ENCODE data around the gene LAMA3. TPM values are rescaled to one million over a fixed set of nuclear protein-coding genes. Genes with fewer than 3 reads are reported as not detected.
A peak's percentile ranks its signal among the peaks of the same experiment; 100 is the strongest.

Gene LAMA3
- total and polyA plus RNA-seq, 2 of the 13 experiments (the other 11 are each of a cell fraction or from before 2014, with no cell fraction given) = 0.45 to 2.2 TPM

DNA sequence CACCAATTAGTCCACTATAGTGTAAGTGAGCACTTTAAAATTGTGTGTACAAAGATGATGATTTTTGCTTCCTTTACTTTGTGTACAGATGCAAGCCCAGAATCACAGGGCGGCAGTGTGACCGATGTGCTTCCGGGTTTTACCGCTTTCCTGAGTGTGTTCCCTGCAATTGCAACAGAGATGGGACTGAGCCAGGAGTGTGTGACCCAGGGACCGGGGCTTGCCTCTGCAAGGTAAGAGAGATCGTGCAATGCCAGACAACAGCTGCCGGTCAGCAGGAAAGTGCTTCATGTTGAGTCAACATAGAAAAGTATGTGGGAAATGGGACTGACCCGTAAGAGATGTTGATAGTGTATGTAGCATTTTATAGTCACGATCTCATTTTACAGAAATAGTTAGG lies 168.5 kb downstream of the LAMA3 start (continued):
- TF ChIP-seq GABPB1 (CRISPR knock-in tag; IDR thresholded peaks at IDR 0.05) (peak; percentile 35; the same call in 1 of the 2 replicates), SKI (IDR thresholded peaks at IDR 0.05; ENCODE audit: partially characterized antibody) (peak; percentile 27)
- TF ChIP-seq, protein P1, sequence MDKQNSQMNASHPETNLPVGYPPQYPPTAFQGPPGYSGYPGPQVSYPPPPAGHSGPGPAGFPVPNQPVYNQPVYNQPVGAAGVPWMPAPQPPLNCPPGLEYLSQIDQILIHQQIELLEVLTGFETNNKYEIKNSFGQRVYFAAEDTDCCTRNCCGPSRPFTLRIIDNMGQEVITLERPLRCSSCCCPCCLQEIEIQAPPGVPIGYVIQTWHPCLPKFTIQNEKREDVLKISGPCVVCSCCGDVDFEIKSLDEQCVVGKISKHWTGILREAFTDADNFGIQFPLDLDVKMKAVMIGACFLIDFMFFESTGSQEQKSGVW (CRISPR knock-in tag; IDR thresholded peaks at IDR 0.05; ENCODE audit: borderline replicate concordance) = no peak

DNA sequence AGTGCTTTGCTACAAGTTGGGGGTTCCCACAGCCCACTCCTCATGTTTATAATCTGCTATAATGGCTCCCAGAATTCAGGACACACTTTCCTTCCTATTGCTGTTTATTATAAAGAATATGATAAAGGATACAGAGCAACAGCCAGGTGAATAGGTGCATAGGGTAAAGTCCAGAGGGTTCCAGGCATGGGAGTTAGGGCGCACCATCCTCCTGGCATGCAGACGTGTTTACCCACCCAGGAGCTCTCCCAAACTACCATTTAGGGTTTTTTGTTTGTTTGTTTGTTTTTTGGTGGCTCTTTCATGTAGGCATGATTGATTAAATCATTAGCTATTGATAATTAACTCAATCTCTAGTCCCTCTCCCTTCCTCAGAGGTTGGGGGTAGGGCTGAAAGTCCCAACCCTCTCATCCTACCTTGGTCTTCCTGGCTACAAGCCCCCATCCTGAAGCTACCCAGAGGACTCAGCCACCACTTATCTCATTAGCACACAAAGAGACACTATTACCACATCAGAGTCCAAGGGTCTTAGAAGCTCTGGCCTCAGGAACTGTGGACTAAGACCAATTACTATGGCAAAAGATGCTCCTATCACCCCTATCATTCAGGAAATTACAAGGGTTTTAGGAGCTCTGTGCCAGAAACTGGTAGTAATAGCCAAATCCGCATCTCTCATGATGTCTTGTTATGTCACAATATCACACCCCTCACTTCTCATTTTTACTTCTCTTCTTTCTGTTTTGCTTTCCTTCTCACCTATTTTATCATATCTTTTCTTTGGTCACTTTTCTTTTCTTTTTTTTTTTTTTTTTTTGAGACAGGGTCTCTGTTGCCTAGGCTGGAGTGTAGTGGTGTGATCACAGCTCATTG lies 170.4 kb downstream of the LAMA3 start:
- no peak overlapping the region for H3K4me3 ChIP-seq (replicated peaks in 1 of 3; ENCODE audit: insufficient read depth in 1 of 3, low read depth in 2 of 3, low read length in 3 of 3)
- ATAC-seq (peak; percentile 87), DNase-seq (ENCODE audit: low spot score) (peak; percentile 72), FAIRE-seq (peak; percentile 66)
- peaks cover 39% of the 10 kb centered on the region for H3K4me1 ChIP-seq (ENCODE audit: insufficient read depth, low read length)
- no peaks in the 10 kb centered on the region for H3K9me3 ChIP-seq (ENCODE audit: low read length)
- no peaks in the 10 kb centered on the region for H3K27me3 ChIP-seq (ENCODE audit: control insufficient read depth in 1 of 2, insufficient read depth in 2 of 2, low read length in 2 of 2)
- no peak overlapping the region for H3K9ac ChIP-seq (ENCODE audit: insufficient read depth, low read depth, low read length)
- 12% methylated on average over 3 of the region's 3 CpGs for WGBS (ENCODE audit: low lambda C conversion rate)
- H4K20me1 ChIP-seq (ENCODE audit: insufficient read depth, low read length) = no peaks in the 10 kb centered on the region
- no peak overlapping the region; the same call in 1 of the 2 replicates for H3K4me2 ChIP-seq (ENCODE audit: low read depth, low read length)
- no TSS peak for BruUV-seq (replicated peaks)
- intact Hi-C loops (cut with micrococcal nuclease; ENCODE audit: unreplicated experiment) = no loop called here
- POLR2A ChIA-PET = interaction anchor here (0.7 to 1.0 kb wide), 2 partner anchors 24 to 572 kb away, joined by 3 read pairs; no protein-coding TSS in a partner anchor
- H3K79me2 ChIP-seq (ENCODE audit: insufficient read depth, low read length) = no peaks in the 10 kb centered on the region
- CTCF ChIA-PET (ENCODE audit: low intra/inter-chr PET ratio, low total read pairs) = no interaction called here
- no peak overlapping the region for H2AFZ ChIP-seq (ENCODE audit: low read length)
- in situ Hi-C loops (cut with HindIII; ENCODE audit: extremely low pct_ligation_motif_present, low pct_unique_long_range_greater_than_20kb) = no loop called here
- H3K36me3 ChIP-seq (replicated peaks in 1 of 2; ENCODE audit: control insufficient read depth in 1 of 2, insufficient read depth in 2 of 2, low read length in 2 of 2) = no peaks in the 10 kb centered on the region
- no peak overlapping the region for H3K27ac ChIP-seq (ENCODE audit: extremely low read length, insufficient read depth, low read length)
- no peak for TF ChIP-seq TAF1 (CRISPR knock-in tag; IDR thresholded peaks at IDR 0.05)
- TF ChIP-seq ZNF713 (CRISPR knock-in tag; IDR thresholded peaks at IDR 0.05) = no peak
- no peak for TF ChIP-seq ZNF749 (CRISPR knock-in tag; IDR thresholded peaks at IDR 0.05; ENCODE audit: borderline replicate concordance)
- TF ChIP-seq CHD4 (IDR thresholded peaks at IDR 0.05; ENCODE audit: borderline replicate concordance, low read length) = no peak
- TF ChIP-seq SOX5 (CRISPR knock-in tag; IDR thresholded peaks at IDR 0.05; ENCODE audit: borderline replicate concordance) = peak; percentile 48; the same call in 1 of the 2 replicates
- no peak for TF ChIP-seq ZNF484 (CRISPR knock-in tag; IDR thresholded peaks at IDR 0.05; ENCODE audit: borderline replicate concordance, low read depth)
- no peak for TF ChIP-seq POLR2G (IDR thresholded peaks at IDR 0.05; ENCODE audit: low read depth, low read length)
- no peak for TF ChIP-seq ZC3H13 (CRISPR knock-in tag; IDR thresholded peaks at IDR 0.05)
- TF ChIP-seq ZNF550 (CRISPR knock-in tag; IDR thresholded peaks at IDR 0.05; ENCODE audit: borderline replicate concordance) = no peak
- no peak for TF ChIP-seq AGO1 (IDR thresholded peaks at IDR 0.05; ENCODE audit: low read depth, low read length, poor library complexity, severe bottlenecking)
- TF ChIP-seq MXI1 (IDR thresholded peaks at IDR 0.05; ENCODE audit: borderline replicate concordance, low read depth, low read length) = no peak
- TF ChIP-seq MED1 (CRISPR knock-in tag; IDR thresholded peaks at IDR 0.05) = no peak
- TF ChIP-seq RXRB (CRISPR knock-in tag; IDR thresholded peaks at IDR 0.05; ENCODE audit: borderline replicate concordance) = 0 out of 2 replicates have a peak, but pooled peaks have one; percentile 14
- no peak for TF ChIP-seq MIER2 (CRISPR knock-in tag; IDR thresholded peaks at IDR 0.05)
- no peak for TF ChIP-seq NAIF1 (CRISPR knock-in tag; IDR thresholded peaks at IDR 0.05; ENCODE audit: borderline replicate concordance)
- TF ChIP-seq PHF20 (CRISPR knock-in tag; IDR thresholded peaks at IDR 0.05) = no peak
- TF ChIP-seq, protein P2, sequence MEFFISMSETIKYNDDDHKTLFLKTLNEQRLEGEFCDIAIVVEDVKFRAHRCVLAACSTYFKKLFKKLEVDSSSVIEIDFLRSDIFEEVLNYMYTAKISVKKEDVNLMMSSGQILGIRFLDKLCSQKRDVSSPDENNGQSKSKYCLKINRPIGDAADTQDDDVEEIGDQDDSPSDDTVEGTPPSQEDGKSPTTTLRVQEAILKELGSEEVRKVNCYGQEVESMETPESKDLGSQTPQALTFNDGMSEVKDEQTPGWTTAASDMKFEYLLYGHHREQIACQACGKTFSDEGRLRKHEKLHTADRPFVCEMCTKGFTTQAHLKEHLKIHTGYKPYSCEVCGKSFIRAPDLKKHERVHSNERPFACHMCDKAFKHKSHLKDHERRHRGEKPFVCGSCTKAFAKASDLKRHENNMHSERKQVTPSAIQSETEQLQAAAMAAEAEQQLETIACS (CRISPR knock-in tag; IDR thresholded peaks at IDR 0.05) = no peak
- no peak for TF ChIP-seq NFE2L2 (IDR thresholded peaks at IDR 0.05; ENCODE audit: low read length)
- TF ChIP-seq DMAP1 (CRISPR knock-in tag; IDR thresholded peaks at IDR 0.05) = no peak
- no peak for TF ChIP-seq CHD2 (IDR thresholded peaks at IDR 0.05; ENCODE audit: low read depth, low read length)
- TF ChIP-seq ZNF644 (CRISPR knock-in tag; IDR thresholded peaks at IDR 0.05; ENCODE audit: low read depth) = 0 out of 2 replicates have a peak, but pooled peaks have one; percentile 54
